PC-3 (cell line): ENCODE data around the gene DRD3. TPM values are rescaled to one million over a fixed set of nuclear protein-coding genes. Genes with fewer than 3 reads are reported as not detected.

Experiments used
- ATAC-seq: fragments of 200-7000 bp; cut with Tn5 transposase; 2 replicates; pipeline ENCODE4 v1.9.1; 2020; ENCODE audit warnings: mild to moderate bottlenecking, moderate library complexity
- BruUV-seq: library from RNA; stranded (reverse); fragments of 400-500 nt; replicated peaks from 2 replicates; lab custom pipeline; 2021; lab: Mats Ljungman, UMichigan
- CTCF ChIA-PET: fragments of 300-600 bp; sonication (Branson Sonifier 250); formaldehyde crosslinking; loops from one replicate; lab custom pipeline; 2022; ENCODE audit warnings: antibody characterized with exemption; lab: Charles Lee
- POLR2A ChIA-PET: fragments of 300-600 bp; sonication (Branson Sonifier 250); formaldehyde crosslinking; loops from one replicate; lab custom pipeline; 2022; ENCODE audit warnings: antibody characterized with exemption; ENCODE audit not compliant: unreplicated experiment; lab: Charles Lee
- DNase-seq: peaks from one replicate; pipeline ENCODE4 v3.0.0-alpha.2; 2015
- H2AFZ ChIP-seq: fragments of 300-600 bp; sonication (generic); 2 replicates; pipeline ENCODE4 v1.6.0; 2016; ENCODE audit warnings: antibody characterized with exemption, low read length
- H3F3A ChIP-seq: fragments of 300-600 bp; sonication (generic); one replicate; pipeline ENCODE4 v1.6.0; 2017; ENCODE audit warnings: antibody characterized with exemption, low read length, control low read depth, mild to moderate bottlenecking; ENCODE audit not compliant: unreplicated experiment
- H3K27ac ChIP-seq: fragments of 300-600 bp; sonication (generic); 2 replicates; pipeline ENCODE4 v1.5.1; 2016; ENCODE audit warnings: mild to moderate bottlenecking, low read length
- H3K27me3 ChIP-seq: fragments of 300-600 bp; sonication (generic); 2 replicates; pipeline ENCODE4 v1.6.1; 2016; ENCODE audit warnings: low read length, mixed read lengths
- H3K36me3 ChIP-seq: fragments of 300-600 bp; sonication (generic); 2 replicates; pipeline ENCODE4 v1.6.1; 2016; ENCODE audit warnings: low read depth, mixed run types, low read length, mixed read lengths
- H3K4me1 ChIP-seq: fragments of 300-600 bp; sonication (generic); 2 replicates; pipeline ENCODE4 v1.5.1; 2016; ENCODE audit warnings: low read length; ENCODE audit not compliant: insufficient read depth
- H3K4me2 ChIP-seq: fragments of 300-600 bp; sonication (generic); 2 replicates; pipeline ENCODE4 v1.6.0; 2016; ENCODE audit warnings: low read length
- H3K4me3 ChIP-seq: fragments of 300-600 bp; sonication (generic); 2 replicates; pipeline ENCODE4 v1.5.1; 2016; ENCODE audit warnings: mild to moderate bottlenecking, low read length, mixed read lengths
- H3K79me2 ChIP-seq: fragments of 300-600 bp; sonication (generic); 2 replicates; pipeline ENCODE4 v1.6.1; 2017; ENCODE audit warnings: low read length, mixed read lengths
- H3K9ac ChIP-seq: fragments of 300-600 bp; sonication (generic); 2 replicates; pipeline ENCODE4 v1.6.0; 2016; ENCODE audit warnings: mild to moderate bottlenecking, low read length
- H3K9me2 ChIP-seq: fragments of 300-600 bp; sonication (generic); replicated peaks from 2 replicates; pipeline ENCODE4 v1.6.1; 2016; ENCODE audit warnings: mixed run types, low read length, mixed read lengths
- H3K9me3 ChIP-seq: fragments of 300-600 bp; sonication (generic); 2 replicates; pipeline ENCODE4 v1.6.1; 2016; ENCODE audit warnings: low read length, mixed read lengths
- H4K20me1 ChIP-seq: fragments of 300-600 bp; sonication (generic); 2 replicates; pipeline ENCODE4 v1.6.1; 2016; ENCODE audit warnings: low read length, mixed read lengths
- CTCF ChIP-seq: fragments of 300-600 bp; sonication (generic); conservative IDR thresholded peaks from 2 replicates; pipeline ENCODE4 v1.5.1; 2017; ENCODE audit warnings: antibody characterized with exemption, low read depth, mild to moderate bottlenecking, low read length
- EZH2 ChIP-seq: fragments of 300-600 bp; sonication (generic); IDR thresholded peaks from one replicate; pipeline ENCODE4 v1.6.1; 2017; ENCODE audit warnings: antibody characterized with exemption, mild to moderate bottlenecking, low read length; ENCODE audit not compliant: unreplicated experiment
- EZH2phosphoT487 ChIP-seq: fragments of 300-600 bp; sonication (generic); IDR thresholded peaks from 2 replicates; pipeline ENCODE4 v1.6.1; 2018; ENCODE audit warnings: mild to moderate bottlenecking, antibody characterized with exemption, low read length, borderline replicate concordance
- intact Hi-C: fragments of 100-400 bp; cut with micrococcal nuclease; formaldehyde crosslinking; loops from 2 replicates; pipeline ENCODE4 v1.9.0; 2023
- total RNA-seq: library from RNA; depleted of rRNA; stranded (reverse); fragments of >200 nt; gene quantifications from 2 replicates; pipeline ENCODE4 v1.2.3, GENCODE V29; 2014

The DRD3 gene
- total RNA-seq, 1 experiment from 2014 or later, result not detected

GRCh38 chr3:114128231-114128630, 50.6 kb downstream of the DRD3 start:
- H3K9me3 ChIP-seq, result no peaks in the 10 kb centered on the region
- POLR2A ChIA-PET, result interaction anchor here (0.7 kb wide), 1 partner anchor 229 kb away, joined by 3 read pairs; no protein-coding TSS in a partner anchor
- no peak overlapping the region for H3K4me3 ChIP-seq
- no peaks in the 10 kb centered on the region for H4K20me1 ChIP-seq
- intact Hi-C loops, result no loop called here
- H2AFZ ChIP-seq, result no peak overlapping the region
- CTCF ChIA-PET, result no interaction called here
- ATAC-seq, result no peak
- no TSS peak for BruUV-seq
- H3K27ac ChIP-seq, result no peak overlapping the region
- H3K36me3 ChIP-seq, result no peaks in the 10 kb centered on the region
- no peak for DNase-seq
- H3K4me2 ChIP-seq, result no peak overlapping the region
- no peak for TF ChIP-seq EZH2
- no peak for TF ChIP-seq CTCF
- no peaks in the 10 kb centered on the region for H3F3A ChIP-seq
- no peaks in the 10 kb centered on the region for H3K79me2 ChIP-seq
- no peak overlapping the region for H3K9ac ChIP-seq
- no peaks in the 10 kb centered on the region for H3K9me2 ChIP-seq
- H3K27me3 ChIP-seq, result 0 out of 2 replicates have a peak, but pooled peaks cover 5% of the 10 kb centered on the region
- no peaks in the 10 kb centered on the region for H3K4me1 ChIP-seq

- no peaks in the 10 kb centered on the region for H3K36me3 ChIP-seq
- H2AFZ ChIP-seq, result no peak overlapping the region
- H3K4me3 ChIP-seq, result no peak overlapping the region
- H3K27me3 ChIP-seq, result 0 out of 2 replicates have a peak, but pooled peaks cover 5% of the 10 kb centered on the region
- ChIA-PET POLR2A (no interaction called here), CTCF (no interaction called here)
- no peak overlapping the region for H3K27ac ChIP-seq
- intact Hi-C loops, result no loop called here
- no TSS peak for BruUV-seq
- H3K9me3 ChIP-seq, result no peaks in the 10 kb centered on the region
- DNase-seq (no peak), ATAC-seq (no peak)
- H3K9ac ChIP-seq, result no peak overlapping the region
- H3K4me1 ChIP-seq, result no peaks in the 10 kb centered on the region
- H3F3A ChIP-seq, result no peaks in the 10 kb centered on the region
- no peaks in the 10 kb centered on the region for H4K20me1 ChIP-seq
- no peaks in the 10 kb centered on the region for H3K9me2 ChIP-seq
- H3K79me2 ChIP-seq, result no peaks in the 10 kb centered on the region
- TF ChIP-seq EZH2phosphoT487 (no peak), EZH2 (no peak), CTCF (no peak)
- no peak overlapping the region for H3K4me2 ChIP-seq
These were observed 51.3 kb downstream of the DRD3 start for GRCh38 chr3:114127517-114127916.

GRCh38 chr3:114126461-114126860, 52.4 kb downstream of the DRD3 start:
- H3K9me3 ChIP-seq, result no peaks in the 10 kb centered on the region
- no peaks in the 10 kb centered on the region for H3K9me2 ChIP-seq
- no peak overlapping the region for H3K4me2 ChIP-seq
- 0 out of 2 replicates have a peak, but pooled peaks cover 5% of the 10 kb centered on the region for H3K27me3 ChIP-seq
- ATAC-seq (no peak), DNase-seq (peak; percentile 11)
- CTCF ChIA-PET, result no interaction called here
- no peaks in the 10 kb centered on the region for H3F3A ChIP-seq
- intact Hi-C loops, result no loop called here
- no peaks in the 10 kb centered on the region for H3K36me3 ChIP-seq
- no peak overlapping the region for H3K4me3 ChIP-seq
- BruUV-seq, result no TSS peak
- no peaks in the 10 kb centered on the region for H3K79me2 ChIP-seq
- POLR2A ChIA-PET, result no interaction called here
- no peaks in the 10 kb centered on the region for H4K20me1 ChIP-seq
- TF ChIP-seq EZH2 (no peak), EZH2phosphoT487 (no peak), CTCF (no peak)
- H3K4me1 ChIP-seq, result no peaks in the 10 kb centered on the region
- no peak overlapping the region for H3K27ac ChIP-seq
- no peak overlapping the region for H3K9ac ChIP-seq
- H2AFZ ChIP-seq, result no peak overlapping the region
